ENCODE measurements around the gene STAM2.

- TF ChIP-seq GABPA (IDR thresholded peaks at IDR 0.05; ENCODE audit: low read depth) = no peak
- no peak for TF ChIP-seq REST (IDR thresholded peaks at IDR 0.05; ENCODE audit: insufficient replicate concordance, low read depth)
These were observed 86.3 kb downstream of the STAM2 start for GRCh38 chr2:152089238-152089637.

All from HL-60 (cell line).